SK-N-SH treated with all-trans-retinoic acid at 6 μM for 48 hours (cell line): ENCODE results near the gene WNK2.

ENCODE experiments used
- ATAC-seq: fragments of 200-7000 bp; cut with Tn5 transposase; 3 replicates; pipeline ENCODE4 v1.9.1; 2020; ENCODE audit warnings: mild to moderate bottlenecking, moderate library complexity
- ARNTL ChIP-seq: fragments of 450-650 bp; formaldehyde crosslinking; IDR thresholded peaks from 2 replicates; pipeline ENCODE4 v1.5.0; 2020; ENCODE audit warnings: low read depth, mild to moderate bottlenecking, moderate library complexity, borderline replicate concordance
- CSDC2 ChIP-seq: fragments of 250-450 bp; sonication (Bioruptor Pico); IDR thresholded peaks from 2 replicates; pipeline ENCODE4 v1.5.0; 2020; ENCODE audit warnings: mild to moderate bottlenecking, moderate library complexity
- CSRNP3 ChIP-seq: fragments of 250-450 bp; sonication (Bioruptor Pico); IDR thresholded peaks from 2 replicates; pipeline ENCODE4 v1.5.1; 2021; ENCODE audit warnings: mild to moderate bottlenecking, moderate library complexity
- ESRRG ChIP-seq: fragments of 250-450 bp; sonication (Bioruptor Pico); IDR thresholded peaks from 2 replicates; pipeline ENCODE4 v1.6.1; 2021; ENCODE audit warnings: mild to moderate bottlenecking
- GLIS3 ChIP-seq: fragments of 250-450 bp; sonication (Bioruptor Pico); IDR thresholded peaks from 2 replicates; pipeline ENCODE4 v1.5.0; 2020; ENCODE audit warnings: mild to moderate bottlenecking, moderate library complexity
- ISL1 ChIP-seq: fragments of 250-450 bp; sonication (Bioruptor Pico); IDR thresholded peaks from 2 replicates; pipeline ENCODE4 v2.1.2; 2022; ENCODE audit warnings: mild to moderate bottlenecking, moderate library complexity
- OSR1 ChIP-seq: fragments of 250-450 bp; sonication (Bioruptor Pico); IDR thresholded peaks from 2 replicates; pipeline ENCODE4 v1.8.0; 2022; ENCODE audit warnings: moderate library complexity, mild to moderate bottlenecking, inconsistent platforms
- PATZ1 ChIP-seq: fragments of 250-450 bp; sonication (Bioruptor Pico); IDR thresholded peaks from 2 replicates; pipeline ENCODE4 v1.8.0; 2020; ENCODE audit warnings: mild to moderate bottlenecking, moderate library complexity, borderline replicate concordance
- POU6F1 ChIP-seq: fragments of 250-450 bp; sonication (Bioruptor Pico); IDR thresholded peaks from 2 replicates; pipeline ENCODE4 v1.8.0; 2021; ENCODE audit warnings: low read depth, mild to moderate bottlenecking, moderate library complexity, borderline replicate concordance
- PPARA ChIP-seq: fragments of 250-450 bp; sonication (Bioruptor Pico); IDR thresholded peaks from 2 replicates; pipeline ENCODE4 v1.5.0; 2020; ENCODE audit warnings: mild to moderate bottlenecking, borderline replicate concordance
- RARB ChIP-seq: fragments of 250-450 bp; sonication (Bioruptor Pico); IDR thresholded peaks from 2 replicates; pipeline ENCODE4 v1.8.0; 2021; ENCODE audit warnings: mild to moderate bottlenecking, moderate library complexity
- SNAI2 ChIP-seq: fragments of 250-450 bp; sonication (Bioruptor Pico); IDR thresholded peaks from 2 replicates; pipeline ENCODE4 v1.5.0; 2020; ENCODE audit warnings: mild to moderate bottlenecking, moderate library complexity
- TCF4 ChIP-seq: fragments of 250-450 bp; sonication (Bioruptor Pico); IDR thresholded peaks from 2 replicates; pipeline ENCODE4 v1.8.0; 2021; ENCODE audit warnings: mild to moderate bottlenecking, moderate library complexity, borderline replicate concordance
- TOX ChIP-seq: fragments of 250-450 bp; sonication (Bioruptor Pico); IDR thresholded peaks from 2 replicates; pipeline ENCODE4 v1.8.0; 2021; ENCODE audit warnings: mild to moderate bottlenecking, moderate library complexity, borderline replicate concordance
- TSHZ2 ChIP-seq: fragments of 250-450 bp; sonication (Bioruptor Pico); IDR thresholded peaks from 2 replicates; pipeline ENCODE4 v1.5.0; 2020; ENCODE audit warnings: mild to moderate bottlenecking, moderate library complexity
- ZC3H10 ChIP-seq: fragments of 250-450 bp; sonication (Bioruptor Pico); IDR thresholded peaks from 2 replicates; pipeline ENCODE4 v1.5.1; 2021; ENCODE audit warnings: mild to moderate bottlenecking, moderate library complexity
- ZFP3 ChIP-seq: fragments of 250-450 bp; sonication (Bioruptor Pico); IDR thresholded peaks from 2 replicates; pipeline ENCODE4 v1.5.0; 2020; ENCODE audit warnings: mild to moderate bottlenecking, moderate library complexity
- ZFP30 ChIP-seq: fragments of 450-650 bp; formaldehyde crosslinking; IDR thresholded peaks from 2 replicates; pipeline ENCODE4 v1.5.0; 2022; ENCODE audit warnings: mild to moderate bottlenecking, moderate library complexity
- ZNF565 ChIP-seq: fragments of 450-650 bp; formaldehyde crosslinking; conservative IDR thresholded peaks from 2 replicates; pipeline ENCODE4 v1.5.0; 2020; ENCODE audit warnings: low read depth, mild to moderate bottlenecking, moderate library complexity
- ZNF70 ChIP-seq: fragments of 450-650 bp; formaldehyde crosslinking; IDR thresholded peaks from 2 replicates; pipeline ENCODE4 v1.5.0; 2020; ENCODE audit warnings: mild to moderate bottlenecking, moderate library complexity
- ZNF8 ChIP-seq: fragments of 450-650 bp; formaldehyde crosslinking; IDR thresholded peaks from 2 replicates; pipeline ENCODE4 v1.5.0; 2020; ENCODE audit warnings: mild to moderate bottlenecking, moderate library complexity

Gene WNK2

GRCh38 chr9:93262537-93263310 is 78.8 kb downstream of the WNK2 start:
- no peak for ATAC-seq
- no peak for TF ChIP-seq ZFP30 (CRISPR knock-in tag)
- no peak for TF ChIP-seq ARNTL (CRISPR knock-in tag)
- no peak for TF ChIP-seq TSHZ2 (CRISPR knock-in tag)
- no peak for TF ChIP-seq CSDC2 (CRISPR knock-in tag)
- TF ChIP-seq RARB (CRISPR knock-in tag), result no peak
- no peak for TF ChIP-seq ZNF70 (CRISPR knock-in tag)
- no peak for TF ChIP-seq POU6F1
- no peak for TF ChIP-seq PATZ1 (CRISPR knock-in tag)
- no peak for TF ChIP-seq ZFP3 (CRISPR knock-in tag)
- TF ChIP-seq OSR1 (CRISPR knock-in tag), result no peak
- no peak for TF ChIP-seq ZNF565 (CRISPR knock-in tag)
- no peak for TF ChIP-seq ZNF8 (CRISPR knock-in tag)
- no peak for TF ChIP-seq TCF4
- no peak for TF ChIP-seq ESRRG (CRISPR knock-in tag)
- no peak for TF ChIP-seq SNAI2 (CRISPR knock-in tag)
- no peak for TF ChIP-seq PPARA (CRISPR knock-in tag)
- TF ChIP-seq TOX (CRISPR knock-in tag), result no peak

GRCh38 chr9:93263334-93264229 is 79.6 kb downstream of the WNK2 start:
- ATAC-seq, result no peak
- no peak for TF ChIP-seq ZC3H10 (CRISPR knock-in tag)
- TF ChIP-seq PPARA (CRISPR knock-in tag), result no peak
- no peak for TF ChIP-seq ZFP30 (CRISPR knock-in tag)
- no peak for TF ChIP-seq GLIS3 (CRISPR knock-in tag)
- TF ChIP-seq CSRNP3 (CRISPR knock-in tag), result no peak
- no peak for TF ChIP-seq ISL1 (CRISPR knock-in tag)
- no peak for TF ChIP-seq ZNF70 (CRISPR knock-in tag)
- no peak for TF ChIP-seq TSHZ2 (CRISPR knock-in tag)
- TF ChIP-seq ESRRG (CRISPR knock-in tag), result no peak
- TF ChIP-seq OSR1 (CRISPR knock-in tag), result no peak
- no peak for TF ChIP-seq CSDC2 (CRISPR knock-in tag)
- TF ChIP-seq POU6F1, result no peak
- TF ChIP-seq ZNF8 (CRISPR knock-in tag), result no peak
- TF ChIP-seq SNAI2 (CRISPR knock-in tag), result no peak
- no peak for TF ChIP-seq PATZ1 (CRISPR knock-in tag)
- no peak for TF ChIP-seq ARNTL (CRISPR knock-in tag)
